ENCODE measurements around the gene HPS1. TPM values are rescaled to one million over a fixed set of nuclear protein-coding genes. Genes with fewer than 3 reads are reported as not detected.

The HPS1 gene
- total RNA-seq, 1 experiment from 2014 or later: 47.4 TPM

GRCh38 chr10:98483658-98484057 lies 36.9 kb upstream of the HPS1 start:
- H2BK20ac ChIP-seq (ENCODE audit: low read depth, low read length, poor library complexity, severe bottlenecking): no peak overlapping the region
- no peak overlapping the region for H3K56ac ChIP-seq (ENCODE audit: insufficient read length, low read depth, low read length)
- Mint-ChIP-seq H3K4me3 (no peak overlapping the region), H3K9me3 (peaks cover 7 to 9% of the 10 kb centered on the region in 2 experiments; a peak in 4 of 5 replicates), H3K36me3 (ENCODE audit: insufficient read depth in 1 of 3, low read depth in 3 of 3) (peaks cover 0 to 9% (median 0%) of the 10 kb centered on the region in 3 experiments; a peak in 3 of 7 replicates), H3K27ac (no peak overlapping the region), H3K4me1 (0 out of 4 replicates have a peak, but pooled peaks cover 0 to under 1% of the 10 kb centered on the region in 2 experiments), H3K27me3 (ENCODE audit: low read depth) (peaks cover 7% of the 10 kb centered on the region)
- no peaks in the 10 kb centered on the region for H3K79me1 ChIP-seq (ENCODE audit: insufficient read depth, low read depth, low read length, poor library complexity, severe bottlenecking)
- no peak overlapping the region for H2BK15ac ChIP-seq (ENCODE audit: low read depth, low read length)
- H3K79me2 ChIP-seq (ENCODE audit: insufficient read depth, low read length): no peaks in the 10 kb centered on the region
- H3K4me1 ChIP-seq (ENCODE audit: insufficient read depth, low read length): no peaks in the 10 kb centered on the region
- H3K4ac ChIP-seq (ENCODE audit: low read depth, low read length): no peak overlapping the region
- no peak overlapping the region for H2AK5ac ChIP-seq (ENCODE audit: insufficient read length, low read length)
- no peak overlapping the region for H2BK120ac ChIP-seq (ENCODE audit: low read depth, low read length, poor library complexity, severe bottlenecking)
- no peak overlapping the region for H3T11ph ChIP-seq (ENCODE audit: low read length)
- no peaks in the 10 kb centered on the region for H4K20me1 ChIP-seq (ENCODE audit: control insufficient read depth, insufficient read depth, insufficient read length)
- no peak overlapping the region for H3K27ac ChIP-seq (ENCODE audit: insufficient read length, low read depth, low read length)
- no peaks in the 10 kb centered on the region for H3K23me2 ChIP-seq (ENCODE audit: insufficient read length, low read depth, low read length, poor library complexity, severe bottlenecking)
- H3K4me2 ChIP-seq (ENCODE audit: insufficient read depth, insufficient read length, low read length): no peak overlapping the region
- H3K9ac ChIP-seq (ENCODE audit: extremely low read depth, insufficient read length, low read length): no peak overlapping the region
- H3K23ac ChIP-seq (ENCODE audit: insufficient read length, low read depth, low read length): no peak overlapping the region
- no peak overlapping the region for H4K91ac ChIP-seq (ENCODE audit: insufficient read length, low read depth, low read length)
- no peak overlapping the region for H2BK5ac ChIP-seq (ENCODE audit: insufficient read length, low read length)
- no peaks in the 10 kb centered on the region for H3K9me3 ChIP-seq (ENCODE audit: control insufficient read depth, low read depth, low read length)
- H4K8ac ChIP-seq (replicated peaks; ENCODE audit: insufficient read length, low read depth, low read length): no peak overlapping the region
- TF ChIP-seq CTCF (conservative IDR thresholded peaks at IDR 0.05): no peak
- no peak overlapping the region for H4K5ac ChIP-seq (ENCODE audit: insufficient read length, low read depth, low read length)
- no peaks in the 10 kb centered on the region for H3K27me3 ChIP-seq (ENCODE audit: insufficient read depth, low read length)
- H3K18ac ChIP-seq (ENCODE audit: insufficient read length, low read depth, low read length): no peak overlapping the region
- no peak overlapping the region for H3K14ac ChIP-seq (ENCODE audit: insufficient read depth, low read length)
- H2AFZ ChIP-seq (ENCODE audit: low read length): no peak overlapping the region
- DNase-seq: no peak
- H2BK12ac ChIP-seq (ENCODE audit: insufficient read length, low read depth, low read length): no peak overlapping the region
